ENCODE results near the gene MEOX2. TPM values are rescaled to one million over a fixed set of nuclear protein-coding genes. Genes with fewer than 3 reads are reported as not detected.

The MEOX2 gene
- total RNA-seq, 1 donor from 2014 or later, result not detected

DNA sequence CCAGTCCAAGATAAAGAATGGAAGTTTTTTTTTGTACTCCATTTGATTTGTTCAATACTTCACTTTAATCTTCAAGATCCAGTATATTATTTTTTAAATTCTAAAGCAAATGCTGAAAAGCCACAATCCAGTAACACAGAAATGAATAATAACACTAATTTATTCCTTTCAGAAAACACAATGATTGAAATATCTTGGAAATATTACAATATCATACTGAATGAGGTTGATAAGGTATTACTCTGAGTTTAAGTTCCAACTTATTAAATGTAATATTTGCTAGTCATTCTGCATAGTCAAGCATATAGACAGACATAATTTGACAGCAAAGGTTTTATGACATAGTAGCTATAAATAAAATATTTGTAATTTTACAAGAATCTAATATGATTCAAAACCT lies 4.4 kb downstream of the MEOX2 start:
- DNase-seq (ENCODE audit: low spot score in 2 of 2) (no peak), FAIRE-seq (no peak)

DNA sequence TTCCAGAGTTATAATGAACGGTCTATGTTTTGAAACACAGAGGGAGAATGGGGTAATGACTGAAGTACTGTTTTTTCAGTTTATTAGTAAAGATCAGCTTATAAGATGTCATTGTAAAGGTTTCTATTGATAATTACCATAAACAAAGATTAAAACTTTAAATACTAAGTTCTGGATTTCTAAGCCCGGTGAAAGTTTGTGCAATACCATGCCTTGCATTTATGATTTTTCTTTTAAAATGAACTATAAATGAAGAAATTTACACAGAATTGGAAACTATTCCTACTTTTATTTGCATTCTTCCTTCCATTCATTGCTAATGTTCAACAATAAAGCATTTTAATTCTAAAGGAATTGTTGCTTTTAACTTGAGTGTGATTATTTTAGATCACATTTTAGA lies 4.9 kb downstream of the MEOX2 start:
- DNase-seq (ENCODE audit: low spot score in 2 of 2) (no peak), FAIRE-seq (no peak)

DNA sequence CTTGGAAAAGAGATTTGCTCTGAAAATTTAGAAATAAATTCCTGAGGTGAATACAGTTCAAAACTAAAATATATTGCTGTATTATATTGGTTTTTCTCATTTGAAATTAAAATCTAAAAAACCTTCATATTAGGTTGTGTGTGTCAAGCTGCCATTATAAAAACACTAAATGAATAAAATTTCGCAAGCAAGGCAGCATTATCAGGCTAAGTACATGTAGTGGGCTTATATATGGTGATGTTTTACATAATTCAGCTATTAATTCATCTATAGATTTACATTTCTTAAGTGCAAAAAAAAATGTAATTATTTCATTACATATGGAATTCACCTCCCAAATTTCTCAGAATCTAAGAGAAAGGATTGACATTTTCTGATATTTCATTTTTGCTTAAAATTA lies 5.3 kb downstream of the MEOX2 start:
- DNase-seq (ENCODE audit: low spot score in 2 of 2) (no peak), FAIRE-seq (no peak)

DNA sequence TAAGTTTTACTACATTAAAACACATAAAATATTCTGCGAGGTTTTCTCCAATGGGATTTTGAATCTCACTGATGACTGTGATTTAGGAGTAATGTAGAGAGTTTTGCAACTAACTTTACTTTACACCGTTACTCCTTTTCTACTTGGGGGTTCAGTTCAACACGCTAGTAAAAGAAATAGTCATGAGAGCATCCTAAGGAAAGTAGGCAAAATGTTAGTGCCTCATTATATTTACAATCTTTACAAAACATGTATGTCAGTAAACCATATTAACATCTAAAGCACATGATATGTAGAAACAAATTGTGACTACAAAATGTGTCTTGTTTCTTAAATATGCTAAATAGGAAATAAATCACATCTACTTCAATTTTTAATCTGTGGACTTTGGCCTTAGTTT lies 6.0 kb downstream of the MEOX2 start:
- FAIRE-seq (no peak), DNase-seq (ENCODE audit: low spot score in 2 of 2) (no peak)

DNA sequence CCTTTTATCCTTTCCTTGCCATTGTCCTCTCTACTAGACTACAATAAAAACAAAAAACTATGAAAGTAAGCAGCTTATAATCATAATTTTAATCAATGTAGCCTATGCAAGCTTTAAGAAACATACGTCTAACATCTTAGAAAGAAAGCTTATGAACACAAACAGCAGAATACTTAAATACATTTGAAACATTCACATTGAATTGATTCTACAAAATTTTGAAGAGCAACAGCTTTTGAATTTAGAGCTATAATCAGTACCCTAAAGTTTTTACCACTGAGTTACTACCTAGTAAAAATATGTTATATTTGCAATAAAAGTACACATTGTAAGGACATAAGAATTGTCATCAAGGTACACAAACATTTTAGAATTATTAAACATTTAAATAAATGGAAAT lies 7.2 kb downstream of the MEOX2 start:
- FAIRE-seq, result peak; percentile 58
- no peak for DNase-seq (ENCODE audit: low spot score in 2 of 2)

DNA sequence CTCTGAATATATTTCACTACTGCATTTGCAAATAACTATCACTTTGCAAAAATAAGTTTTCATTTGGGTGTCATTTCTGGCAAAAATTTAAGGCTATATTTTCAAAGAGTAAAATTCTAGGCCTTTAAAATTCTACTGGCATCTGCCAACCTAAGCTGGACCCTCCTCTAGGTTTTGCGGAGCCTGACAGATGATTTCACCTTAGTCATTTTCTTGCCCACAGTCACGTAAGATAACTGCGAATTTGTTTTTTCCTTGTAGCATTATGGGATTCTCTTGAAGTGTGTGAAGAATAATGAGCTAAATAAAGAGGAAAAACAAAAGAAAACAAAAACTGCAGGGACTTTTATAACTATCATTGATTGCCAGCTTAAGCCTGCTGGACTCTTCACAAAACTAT lies 7.8 kb downstream of the MEOX2 start:
- DNase-seq (ENCODE audit: low spot score in 2 of 2) (no peak), FAIRE-seq (no peak)

DNA sequence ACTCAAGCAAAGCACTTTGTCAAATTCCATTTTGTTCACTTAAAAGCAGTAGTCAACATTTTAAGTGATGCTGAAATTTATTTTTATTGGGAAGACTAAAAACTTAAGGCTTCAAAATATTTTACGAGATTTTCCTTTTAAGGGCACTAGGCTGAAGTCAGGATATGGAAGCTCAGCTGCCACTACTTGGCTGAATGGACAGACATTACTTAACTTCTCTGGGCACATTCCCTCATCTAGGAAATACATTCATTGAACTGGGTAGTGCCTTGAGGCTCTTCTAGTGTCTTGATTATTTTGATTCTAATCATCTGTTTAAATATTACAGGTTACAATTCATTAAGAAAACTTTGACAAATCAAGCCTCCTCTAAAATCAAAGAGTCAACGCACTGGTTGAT lies 11.1 kb downstream of the MEOX2 start:
- FAIRE-seq (no peak), DNase-seq (ENCODE audit: low spot score in 2 of 2) (no peak)

DNA sequence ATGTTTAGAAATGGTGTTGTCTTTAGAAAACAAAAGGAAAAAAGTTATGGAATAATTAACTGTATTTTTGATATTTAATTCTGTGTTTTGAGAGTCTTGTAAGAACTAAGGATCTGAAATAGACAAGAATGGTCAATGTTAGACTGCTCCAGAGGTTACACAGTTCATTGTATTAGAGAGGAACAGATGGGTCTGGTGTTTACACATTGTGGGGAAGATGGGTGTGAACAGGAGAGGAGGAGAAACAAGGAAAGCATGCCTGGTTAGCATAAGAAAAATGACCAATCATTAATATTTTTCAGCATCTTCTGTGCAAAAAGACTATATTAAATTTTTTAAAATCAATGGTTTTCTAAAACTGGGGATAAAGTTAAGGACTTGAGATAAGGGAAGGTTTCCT lies 11.9 kb downstream of the MEOX2 start:
- DNase-seq (ENCODE audit: low spot score in 2 of 2) (no peak), FAIRE-seq (no peak)

DNA sequence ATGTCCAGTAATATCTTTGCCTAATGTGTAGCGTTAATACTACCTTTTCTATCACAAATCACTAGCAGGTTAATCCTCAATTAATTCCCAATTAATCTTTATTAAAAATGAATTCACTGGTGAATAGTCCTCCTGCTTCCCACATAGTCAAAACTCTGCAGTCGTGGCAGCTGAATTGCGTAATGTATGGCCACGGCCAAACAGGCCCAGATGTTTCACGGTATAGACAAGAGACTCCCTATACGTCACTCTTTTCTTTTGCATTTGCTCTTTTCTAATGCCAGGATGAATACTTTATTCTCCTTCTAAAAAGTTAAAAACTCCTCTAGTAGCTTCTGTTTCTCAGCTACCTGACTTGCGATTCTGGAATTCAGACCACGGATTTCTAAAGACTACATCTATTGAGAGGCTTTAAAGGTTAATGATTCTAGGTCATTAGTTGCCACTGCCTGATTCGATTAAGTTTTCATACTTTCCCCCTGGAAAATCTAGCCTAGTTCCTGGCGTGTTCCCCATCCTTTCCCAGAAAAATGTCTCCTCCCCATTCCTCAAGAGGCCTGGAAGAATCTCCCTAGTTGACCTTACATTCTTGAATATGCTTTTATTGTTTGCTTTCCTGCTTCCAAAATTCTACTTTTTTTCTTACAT lies 16.9 kb downstream of the MEOX2 start:
- FAIRE-seq (no peak), DNase-seq (ENCODE audit: low spot score in 2 of 2) (no peak)

DNA sequence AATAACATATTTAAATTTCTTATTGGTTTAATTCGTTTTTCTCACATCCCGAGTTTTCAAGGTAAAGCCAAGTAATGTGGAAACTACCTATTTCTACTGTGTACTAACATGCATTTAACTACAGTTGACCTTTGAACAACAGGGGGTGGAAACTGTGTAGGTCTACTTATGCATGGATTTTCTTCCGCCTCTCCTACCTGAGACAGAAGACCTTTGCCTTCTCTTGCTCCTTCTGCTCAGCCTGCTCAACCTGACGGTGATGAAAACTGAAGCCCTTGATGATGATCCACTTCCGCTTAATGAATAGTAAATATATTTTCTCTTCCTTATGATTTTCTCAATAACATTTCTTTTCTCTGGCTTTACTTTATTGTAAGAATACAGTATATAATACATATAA lies 18.5 kb downstream of the MEOX2 start:
- FAIRE-seq, result no peak
- no peak for DNase-seq (ENCODE audit: low spot score in 2 of 2)

DNA sequence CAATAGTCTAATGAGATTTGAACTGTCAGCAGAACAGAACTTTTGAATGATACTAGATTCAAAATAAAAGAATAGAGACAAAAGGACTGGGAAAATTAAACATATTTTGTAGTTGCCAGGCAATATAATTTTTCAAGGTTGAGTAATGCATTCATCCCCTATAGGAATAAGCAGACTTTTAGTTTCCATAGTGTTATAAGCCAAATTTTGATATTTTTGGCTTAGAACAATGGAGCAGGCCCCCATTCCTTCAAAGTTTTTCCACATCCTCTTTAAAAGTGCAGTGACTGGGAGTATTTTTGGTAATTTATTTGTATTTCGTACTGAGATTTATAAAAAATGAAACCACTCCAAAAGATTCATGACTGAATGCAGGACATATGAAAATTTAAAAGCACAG lies 24.0 kb downstream of the MEOX2 start:
- DNase-seq (ENCODE audit: low spot score in 2 of 2) (no peak), FAIRE-seq (no peak)

DNA sequence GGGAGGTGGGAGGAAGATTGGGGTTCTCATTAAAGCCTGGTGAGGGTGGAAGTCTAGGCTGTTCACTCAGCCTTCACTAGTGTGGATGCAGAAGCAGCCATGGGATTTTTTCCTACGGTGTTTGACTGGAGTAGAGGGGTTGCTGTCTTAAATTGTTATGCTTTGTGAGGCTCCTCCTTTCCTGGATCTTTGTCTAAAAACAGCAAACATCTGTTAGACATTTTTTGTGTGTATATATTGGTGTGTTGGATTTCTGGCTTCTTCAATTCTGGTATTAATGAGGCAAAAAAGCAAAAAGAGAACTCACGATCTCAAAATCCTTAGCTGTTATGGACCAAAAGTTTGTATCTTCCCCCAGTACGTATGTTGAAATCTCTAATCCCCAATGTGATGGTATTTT lies 28.2 kb downstream of the MEOX2 start:
- DNase-seq (ENCODE audit: low spot score in 2 of 2) (no peak), FAIRE-seq (no peak)

DNA sequence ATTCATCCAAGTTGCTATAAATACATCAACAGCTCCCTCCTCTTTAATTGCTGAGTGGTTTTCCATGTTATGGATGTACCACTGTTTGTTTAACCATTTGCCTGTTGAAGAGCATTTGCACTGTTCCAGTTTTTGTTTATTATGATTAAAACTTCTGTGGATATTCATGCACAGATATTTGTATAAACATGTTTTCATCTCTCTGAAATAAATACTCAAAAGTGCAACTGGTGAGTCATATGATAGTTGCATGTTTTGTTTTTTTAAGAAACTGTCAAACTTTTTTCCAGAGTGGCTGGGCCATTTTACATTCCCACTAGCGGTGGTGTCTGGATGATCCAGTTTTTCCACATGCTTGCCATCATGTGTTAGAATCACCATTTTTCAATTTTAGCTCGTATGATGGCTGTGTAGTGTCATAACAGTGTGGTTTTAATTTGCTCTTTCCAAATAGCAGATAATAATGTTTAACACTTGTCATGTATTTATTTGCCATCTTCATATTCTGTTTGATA lies 33.6 kb downstream of the MEOX2 start:
- DNase-seq (ENCODE audit: low spot score in 2 of 2) (no peak), FAIRE-seq (no peak)

DNA sequence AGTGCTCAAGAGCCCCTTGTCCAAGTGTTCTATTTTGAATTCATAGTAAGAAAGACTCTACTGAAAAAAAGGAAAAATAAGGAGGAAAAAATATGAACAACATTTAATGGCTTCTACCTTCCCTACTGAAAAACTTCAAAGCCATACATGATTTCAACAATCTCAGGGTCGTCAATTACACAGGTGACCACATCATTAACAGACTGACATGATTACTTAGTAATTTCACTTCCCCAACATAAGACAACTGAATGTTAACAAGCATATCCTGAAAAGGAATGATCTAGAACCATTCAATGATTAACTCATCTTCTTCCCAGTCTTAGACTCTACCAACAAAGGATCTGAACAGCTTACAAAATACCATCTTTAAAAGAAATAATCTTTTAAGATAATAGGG lies 34.8 kb downstream of the MEOX2 start:
- FAIRE-seq (no peak), DNase-seq (ENCODE audit: low spot score in 2 of 2) (no peak)

DNA sequence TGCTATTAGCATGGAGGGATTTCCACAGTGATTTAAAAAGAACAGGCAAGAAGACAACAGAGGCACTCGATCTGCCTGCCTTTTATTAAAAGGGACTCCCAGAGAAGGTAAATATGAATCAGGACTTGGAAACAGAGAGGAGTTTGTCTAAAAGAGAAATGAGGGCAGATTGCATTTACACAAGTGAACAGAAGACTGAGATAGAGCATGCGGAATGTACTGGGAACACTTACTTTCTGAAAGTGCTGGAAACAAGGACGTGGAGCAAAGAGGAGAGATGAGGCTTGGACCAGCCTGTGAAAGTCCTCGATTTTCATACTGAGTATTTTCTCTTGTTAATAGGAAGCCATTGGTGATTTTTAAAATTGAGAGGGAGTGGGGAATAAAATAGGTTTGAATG lies 35.7 kb downstream of the MEOX2 start:
- DNase-seq (ENCODE audit: low spot score in 2 of 2) (no peak), FAIRE-seq (no peak)

DNA sequence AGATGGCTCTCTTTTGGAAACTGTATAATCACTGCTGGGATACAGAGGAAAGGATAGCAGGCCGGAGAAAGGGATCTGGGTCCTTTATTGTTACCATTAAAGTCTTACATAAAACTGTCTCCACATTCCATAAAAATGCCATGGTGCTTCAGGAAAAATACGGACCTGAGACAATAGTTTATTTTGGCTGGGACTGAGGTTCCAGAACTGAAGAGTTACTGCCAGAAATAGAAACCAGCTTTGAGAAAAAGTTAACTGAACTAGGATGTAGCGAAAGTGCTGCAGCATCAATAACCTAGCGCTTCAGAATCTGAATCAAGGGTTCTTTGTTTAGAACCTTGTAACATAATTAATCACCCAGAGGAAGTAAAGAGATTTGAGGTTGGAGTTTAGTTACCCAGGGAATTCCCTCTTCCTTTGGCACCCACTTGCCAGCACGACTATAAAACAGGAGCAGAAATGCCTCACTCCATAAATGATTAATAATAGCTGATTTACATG lies 38.0 kb downstream of the MEOX2 start:
- DNase-seq (ENCODE audit: low spot score in 2 of 2) (no peak), FAIRE-seq (no peak)

DNA sequence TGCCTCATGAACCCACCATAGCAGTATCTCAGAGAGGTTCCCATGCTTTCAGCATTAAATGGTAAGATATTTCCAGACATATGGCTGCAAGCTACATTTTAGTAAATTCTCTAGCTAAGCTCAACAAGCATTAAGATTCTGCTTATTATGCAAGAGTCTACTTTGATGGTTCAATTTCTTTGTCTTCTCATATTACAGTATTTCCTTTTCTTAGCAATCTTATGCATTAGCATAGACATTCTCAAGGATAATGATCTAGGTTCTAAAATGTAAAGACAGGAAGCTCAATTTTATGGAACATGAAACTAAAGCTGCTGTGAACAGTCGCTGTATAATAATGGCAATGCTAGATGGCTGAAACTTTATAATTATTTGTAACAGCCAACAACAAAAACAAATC lies 39.2 kb downstream of the MEOX2 start:
- DNase-seq (ENCODE audit: low spot score in 2 of 2) (no peak), FAIRE-seq (no peak)

DNA sequence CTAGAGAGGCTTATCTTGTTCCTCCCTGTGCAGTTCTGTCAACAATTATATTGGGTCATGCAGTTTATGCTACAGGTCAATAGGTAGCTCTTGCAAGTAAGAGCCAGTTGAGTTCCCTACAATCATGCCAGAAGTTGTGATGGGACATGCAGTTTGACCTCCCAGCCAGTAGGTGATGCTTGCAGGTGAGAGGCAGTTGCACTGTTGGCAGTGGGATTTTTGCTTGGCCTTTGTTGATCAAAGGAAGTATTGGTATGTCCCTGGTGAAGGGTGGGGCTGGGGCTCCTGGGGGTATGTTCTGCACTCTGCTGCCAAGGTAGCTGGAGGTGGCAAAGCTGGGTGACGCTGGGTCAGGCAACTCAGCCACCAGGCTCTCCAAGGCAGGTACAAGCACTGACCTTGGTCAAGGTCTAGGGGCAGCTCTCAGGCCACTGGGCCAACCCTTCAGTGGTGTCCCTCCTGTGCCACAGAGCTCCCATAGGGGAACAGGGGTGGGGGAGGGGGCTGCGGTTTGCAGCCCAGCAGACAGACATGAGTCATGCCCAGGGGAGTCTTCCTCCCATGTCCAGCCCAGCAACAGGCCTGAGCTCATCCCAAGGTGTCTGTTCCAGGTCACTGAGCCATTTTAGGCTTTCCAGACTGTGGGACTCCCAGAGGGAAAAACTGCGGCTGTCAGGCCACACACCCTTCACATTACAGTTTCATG lies 43.3 kb downstream of the MEOX2 start:
- DNase-seq (ENCODE audit: low spot score in 2 of 2) (no peak), FAIRE-seq (no peak)

DNA sequence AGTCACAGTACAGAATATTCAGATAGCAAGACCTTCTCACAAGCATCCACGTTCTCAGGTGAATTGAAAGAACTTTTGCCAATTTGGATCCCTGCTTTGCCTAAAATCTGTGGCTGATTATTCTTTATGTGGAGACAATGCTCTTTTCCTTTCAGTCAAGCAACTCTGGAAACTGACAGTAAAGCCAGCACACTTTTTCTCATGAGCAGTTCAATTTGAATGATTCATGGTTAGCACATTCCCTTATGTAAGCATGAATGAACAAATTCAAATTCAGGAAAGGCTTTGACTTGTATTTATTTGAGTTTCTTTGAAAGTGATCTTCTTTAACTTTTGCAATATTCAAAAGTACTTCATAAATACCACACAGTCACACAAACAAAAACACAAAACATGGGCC lies 57.6 kb downstream of the MEOX2 start:
- no peak for DNase-seq (ENCODE audit: low spot score in 2 of 2)
- no peak for FAIRE-seq

DNA sequence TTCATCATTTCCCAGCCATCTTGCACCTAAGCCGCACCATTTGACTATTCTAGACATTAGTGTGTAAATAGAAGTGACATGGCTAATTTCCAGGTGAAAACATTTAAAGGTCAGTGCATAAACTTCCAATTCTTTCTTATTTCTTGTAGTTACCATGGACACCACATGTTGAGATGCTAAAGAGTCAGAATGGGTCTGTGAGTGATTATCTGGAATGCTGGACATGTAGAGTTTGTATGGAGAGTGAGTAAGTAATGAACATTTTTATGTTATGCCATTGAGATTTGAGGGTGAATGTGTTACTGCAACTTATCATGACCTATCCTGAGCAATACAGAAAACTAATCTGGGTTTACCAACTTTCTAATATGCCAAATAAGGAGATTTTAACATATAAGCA lies 60.4 kb downstream of the MEOX2 start:
- no peak for DNase-seq (ENCODE audit: low spot score in 2 of 2)
- no peak for FAIRE-seq

DNA sequence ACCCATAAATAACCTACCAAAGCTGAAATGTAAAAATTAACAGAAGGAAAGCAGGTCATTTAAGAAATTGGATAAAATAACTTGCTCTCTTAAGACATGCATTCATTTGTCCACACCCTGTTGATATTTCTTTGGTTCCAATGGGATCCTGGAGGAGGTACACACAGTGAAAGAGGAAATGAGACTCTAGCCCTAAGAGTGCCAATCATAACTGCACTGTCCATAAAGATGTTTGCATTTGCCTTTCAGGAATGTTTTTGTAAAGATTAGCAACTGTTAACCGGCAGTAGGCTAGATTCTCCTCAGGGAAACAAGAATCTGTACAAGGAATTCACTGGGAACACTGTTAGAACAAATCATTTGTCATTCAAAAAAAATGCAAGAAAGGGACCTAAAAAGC lies 61.0 kb downstream of the MEOX2 start:
- DNase-seq (ENCODE audit: low spot score in 2 of 2), result no peak
- no peak for FAIRE-seq

DNA sequence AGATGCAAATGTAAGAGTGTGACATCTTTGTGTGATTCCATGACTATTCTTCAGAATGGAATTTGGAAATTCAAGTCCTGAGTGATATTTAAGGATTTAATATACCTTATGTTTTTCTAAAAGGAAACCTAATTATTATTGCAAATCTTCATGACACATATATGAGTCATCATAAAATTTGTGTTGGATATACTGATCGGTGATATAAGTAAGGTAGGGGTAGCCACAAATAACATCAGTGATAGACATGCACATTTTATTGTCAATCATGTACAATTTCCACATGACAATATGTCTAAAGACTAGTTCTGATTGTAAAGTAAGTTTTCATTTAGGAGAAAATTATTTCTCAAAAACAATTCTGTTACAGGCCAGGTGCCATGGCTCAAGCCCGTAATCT lies 65.0 kb downstream of the MEOX2 start:
- DNase-seq (ENCODE audit: low spot score in 2 of 2) (no peak), FAIRE-seq (no peak)
